Neural progenitor cell (in vitro differentiated cells): ENCODE measurements around the gene MOSMO. TPM values are rescaled to one million over a fixed set of nuclear protein-coding genes. Genes with fewer than 3 reads are reported as not detected.
A peak's percentile ranks its signal among the peaks of the same experiment; 100 is the strongest.
"Not testable (repeated sequence)": the region's sequence is repeated elsewhere in the genome, so short reads cannot be mapped to it uniquely, and the experiment has no call there.

Experiments
- DNase-seq: peaks from one replicate; pipeline ENCODE4 v3.0.0-alpha.2; 2016; ENCODE audit warnings: low spot score
- H2AFZ ChIP-seq: fragments of 200-600 bp; sonication (generic); replicated peaks from 2 replicates; pipeline ENCODE4 v1.6.1; 2016; ENCODE audit warnings: antibody characterized with exemption
- H3F3A ChIP-seq: fragments of 200-600 bp; sonication (generic); 2 replicates; pipeline ENCODE4 v1.6.1; 2016; ENCODE audit warnings: antibody characterized with exemption, low read depth
- H3K27ac ChIP-seq: fragments of 200-600 bp; sonication (generic); 2 replicates; pipeline ENCODE4 v1.5.1; 2016; ENCODE audit warnings: mild to moderate bottlenecking
- H3K27me3 ChIP-seq: fragments of 200-600 bp; sonication (generic); 2 replicates; pipeline ENCODE4 v1.6.1; 2016; ENCODE audit warnings: mild to moderate bottlenecking, moderate library complexity
- H3K36me3 ChIP-seq: fragments of 200-600 bp; sonication (generic); 2 replicates; pipeline ENCODE4 v1.5.1; 2016
- H3K4me1 ChIP-seq: fragments of 200-600 bp; sonication (generic); 2 replicates; pipeline ENCODE4 v1.6.1; 2016; ENCODE audit warnings: mixed run types
- H3K4me2 ChIP-seq: fragments of 200-600 bp; sonication (generic); 2 replicates; pipeline ENCODE4 v1.6.1; 2016
- H3K4me3 ChIP-seq: fragments of 200-600 bp; sonication (generic); 2 replicates; pipeline ENCODE4 v1.5.1; 2016
- H3K79me2 ChIP-seq: fragments of 200-600 bp; sonication (generic); 2 replicates; pipeline ENCODE4 v1.6.1; 2016; ENCODE audit warnings: low read depth
- H3K9ac ChIP-seq: fragments of 200-600 bp; sonication (generic); 2 replicates; pipeline ENCODE4 v1.6.1; 2016
- H3K9me3 ChIP-seq: fragments of 200-600 bp; sonication (generic); 2 replicates; pipeline ENCODE4 v1.5.1; 2016; ENCODE audit warnings: low read depth
- H4K20me1 ChIP-seq: fragments of 200-600 bp; sonication (generic); 2 replicates; pipeline ENCODE4 v1.6.1; 2016; ENCODE audit warnings: low read depth
- H3K27ac Mint-ChIP-seq: 3 replicates; pipeline ENCODE4 v1.8.0; 2021; ENCODE audit warnings: mixed read lengths
- H3K27me3 Mint-ChIP-seq: 2 replicates; pipeline ENCODE4 v1.8.0; 2022; ENCODE audit warnings: low read depth, mild to moderate bottlenecking, inconsistent platforms, moderate library complexity, mixed read lengths; ENCODE audit not compliant: insufficient read depth
- H3K36me3 Mint-ChIP-seq: 3 replicates; pipeline ENCODE4 v1.8.0; 2021; ENCODE audit warnings: mixed read lengths
- H3K4me1 Mint-ChIP-seq: 3 replicates; pipeline ENCODE4 v1.8.0; 2021; ENCODE audit warnings: mixed read lengths
- H3K4me3 Mint-ChIP-seq: 3 replicates; pipeline ENCODE4 v1.8.0; 2021; ENCODE audit warnings: mild to moderate bottlenecking, moderate library complexity, mixed read lengths
- H3K9me3 Mint-ChIP-seq: 3 replicates; pipeline ENCODE4 v1.8.0; 2020; ENCODE audit warnings: mixed read lengths
- CTCF ChIP-seq: fragments of 200-600 bp; sonication (generic); IDR thresholded peaks from 2 replicates; pipeline ENCODE4 v1.5.1; 2017; ENCODE audit warnings: antibody characterized with exemption, mild to moderate bottlenecking
- EZH2 ChIP-seq: fragments of 200-600 bp; sonication (generic); IDR thresholded peaks from 2 replicates; pipeline ENCODE4 v1.6.1; 2017; ENCODE audit warnings: antibody characterized with exemption, mild to moderate bottlenecking, moderate library complexity
- EZH2phosphoT487 ChIP-seq: fragments of 200-600 bp; sonication (generic); IDR thresholded peaks from 2 replicates; pipeline ENCODE4 v1.6.1; 2017; ENCODE audit warnings: antibody characterized with exemption
- total RNA-seq: library from RNA; depleted of rRNA; stranded (reverse); fragments of >200 nt; gene quantifications from 2 replicates; pipeline ENCODE4 v1.2.3, GENCODE V29; 2015; ENCODE audit warnings: low replicate concordance

MOSMO gene
- total RNA-seq, 1 donor from 2014 or later, result 35.2 TPM

GRCh38 chr16:22031483-22032083 is 23.7 kb downstream of the MOSMO start:
- Histone ChIP-seq H3K9ac (no peak overlapping the region), H4K20me1 (peaks cover 10% of the 10 kb centered on the region), H3K9me3 (no peaks in the 10 kb centered on the region), H3K27ac (no peak overlapping the region), H2AFZ (no peak overlapping the region), H3K36me3 (no peaks in the 10 kb centered on the region), H3K4me3 (no peak overlapping the region), H3K79me2 (peaks cover 38% of the 10 kb centered on the region), H3K4me1 (no peaks in the 10 kb centered on the region), H3F3A (no peaks in the 10 kb centered on the region), H3K27me3 (no peaks in the 10 kb centered on the region), H3K4me2 (no peak overlapping the region)
- Mint-ChIP-seq H3K4me3 (no peak overlapping the region), H3K27me3 (no peaks in the 10 kb centered on the region), H3K36me3 (peaks cover 9% of the 10 kb centered on the region), H3K27ac (no peak overlapping the region), H3K4me1 (peaks cover 4% of the 10 kb centered on the region), H3K9me3 (no peaks in the 10 kb centered on the region)
- no peak for DNase-seq
- TF ChIP-seq CTCF, result no peak
- TF ChIP-seq EZH2phosphoT487, result no peak
- no peak for TF ChIP-seq EZH2

- no peaks in the 10 kb centered on the region for H3K27me3 ChIP-seq
- no peak overlapping the region for H3K27ac Mint-ChIP-seq
- no peaks in the 10 kb centered on the region for H3F3A ChIP-seq
- H3K36me3 Mint-ChIP-seq, result peaks cover 11% of the 10 kb centered on the region
- H3K9me3 ChIP-seq, result no peaks in the 10 kb centered on the region
- no peak for DNase-seq
- no peaks in the 10 kb centered on the region for H3K9me3 Mint-ChIP-seq
- H3K27ac ChIP-seq, result no peak overlapping the region
- H3K4me3 ChIP-seq, result no peak overlapping the region
- H3K27me3 Mint-ChIP-seq, result peaks cover 2% of the 10 kb centered on the region
- peaks cover 20% of the 10 kb centered on the region for H3K79me2 ChIP-seq
- peaks cover 4% of the 10 kb centered on the region for H3K4me1 Mint-ChIP-seq
- H3K4me2 ChIP-seq, result no peak overlapping the region
- H2AFZ ChIP-seq, result no peak overlapping the region
- H4K20me1 ChIP-seq, result peaks cover 10% of the 10 kb centered on the region
- H3K9ac ChIP-seq, result no peak overlapping the region
- no peaks in the 10 kb centered on the region for H3K36me3 ChIP-seq
- H3K4me3 Mint-ChIP-seq, result no peak overlapping the region
- H3K4me1 ChIP-seq, result no peaks in the 10 kb centered on the region
- no peak for TF ChIP-seq EZH2phosphoT487
- TF ChIP-seq CTCF, result no peak
- TF ChIP-seq EZH2, result no peak
Measured at GRCh38 chr16:22034503-22034902, 26.6 kb downstream of the MOSMO start.

GRCh38 chr16:22035153-22035552 is 27.2 kb downstream of the MOSMO start:
- peaks cover 14% of the 10 kb centered on the region for H3K79me2 ChIP-seq

GRCh38 chr16:22043882-22044281 is 36.0 kb downstream of the MOSMO start:
- not testable (repeated sequence) for H3K27me3 Mint-ChIP-seq, H4K20me1 ChIP-seq

More at GRCh38 chr16:22035153-22035552, 27.2 kb downstream of the MOSMO start:
- Mint-ChIP-seq H3K4me3 (no peak overlapping the region), H3K36me3 (peaks cover 8% of the 10 kb centered on the region), H3K27ac (no peak overlapping the region), H3K4me1 (peaks cover 4% of the 10 kb centered on the region), H3K27me3 (peaks cover 2% of the 10 kb centered on the region), H3K9me3 (no peaks in the 10 kb centered on the region)
- Histone ChIP-seq H3K4me3 (no peak overlapping the region), H2AFZ (no peak overlapping the region), H3K27ac (no peak overlapping the region), H3K4me2 (no peak overlapping the region), H4K20me1 (peaks cover 10% of the 10 kb centered on the region), H3K9me3 (no peaks in the 10 kb centered on the region), H3F3A (no peaks in the 10 kb centered on the region), H3K9ac (no peak overlapping the region), H3K4me1 (no peaks in the 10 kb centered on the region), H3K27me3 (no peaks in the 10 kb centered on the region), H3K36me3 (no peaks in the 10 kb centered on the region)
- TF ChIP-seq EZH2phosphoT487 (no peak), CTCF (no peak), EZH2 (no peak)
- DNase-seq, result no peak

GRCh38 chr16:22045888-22046287 is 38.0 kb downstream of the MOSMO start:
- peaks cover 10% of the 10 kb centered on the region for H3K79me2 ChIP-seq
- not testable (repeated sequence) for H3K27ac ChIP-seq, H3K9ac ChIP-seq, H4K20me1 ChIP-seq, H3K4me2 ChIP-seq, H3K9me3 ChIP-seq, H3K36me3 Mint-ChIP-seq, H3K4me3 Mint-ChIP-seq, H3K4me3 ChIP-seq, H3K9me3 Mint-ChIP-seq, H3K27me3 Mint-ChIP-seq, H3F3A ChIP-seq, H3K4me1 ChIP-seq, H2AFZ ChIP-seq, H3K27ac Mint-ChIP-seq, H3K27me3 ChIP-seq, H3K36me3 ChIP-seq
- DNase-seq, result peak; percentile 11
- H3K4me1 Mint-ChIP-seq, result peaks cover 11% of the 10 kb centered on the region

More at GRCh38 chr16:22043882-22044281, 36.0 kb downstream of the MOSMO start:
- DNase-seq, H3K27ac ChIP-seq, H3K4me3 ChIP-seq, H3F3A ChIP-seq, H3K36me3 Mint-ChIP-seq, H3K27ac Mint-ChIP-seq, H3K27me3 ChIP-seq, H3K4me1 ChIP-seq, H3K79me2 ChIP-seq, H2AFZ ChIP-seq, H3K9me3 ChIP-seq, H3K9ac ChIP-seq, H3K4me3 Mint-ChIP-seq, H3K36me3 ChIP-seq, H3K9me3 Mint-ChIP-seq, H3K4me2 ChIP-seq: not testable (repeated sequence)
- H3K4me1 Mint-ChIP-seq, result peaks cover 11% of the 10 kb centered on the region
